Liver (tissue), 9 donors: ENCODE measurements around the gene PTCD3. TPM values are rescaled to one million over a fixed set of nuclear protein-coding genes. Genes with fewer than 3 reads are reported as not detected.

Experiments used
- DNase-seq: peaks from one replicate; pipeline ENCODE4 v3.0.0-alpha.2; 2017; ENCODE audit warnings: low spot score
- H3K27ac ChIP-seq, 2 donors: one replicate each; pipeline ENCODE4 v1.7.0; 2013; ENCODE audit warnings: inconsistent platforms in 2 of 2, low read length in 2 of 2, control low read depth in 1 of 2, low read depth in 1 of 2, mild to moderate bottlenecking in 1 of 2
- H3K27me3 ChIP-seq, 4 donors: one replicate each; pipeline versions ENCODE4 v1.6.1 to v1.7.0; 2013; ENCODE audit warnings: low read length in 3 of 4, inconsistent platforms in 1 of 4, mild to moderate bottlenecking in 1 of 4, moderate library complexity in 1 of 4; ENCODE audit not compliant: control insufficient read depth in 4 of 4, insufficient read depth in 4 of 4
- H3K36me3 ChIP-seq, 4 donors: one replicate each; pipeline versions ENCODE4 v1.6.1 to v1.7.0; 2013; ENCODE audit warnings: low read length in 3 of 4, mild to moderate bottlenecking in 3 of 4, low read depth in 1 of 4, moderate library complexity in 1 of 4; ENCODE audit not compliant: control insufficient read depth in 4 of 4, insufficient read depth in 3 of 4
- H3K4me1 ChIP-seq, 4 donors: one replicate each; pipeline versions ENCODE4 v1.6.1 to v1.7.0; 2013; ENCODE audit warnings: low read length in 3 of 4, mild to moderate bottlenecking in 3 of 4, moderate library complexity in 1 of 4; ENCODE audit not compliant: control insufficient read depth in 4 of 4, insufficient read depth in 4 of 4
- H3K4me3 ChIP-seq, 3 donors: one replicate each; pipeline versions ENCODE4 v1.6.1 to v1.7.0; 2013; ENCODE audit warnings: low read length in 3 of 3, control low read depth in 1 of 3, low read depth in 1 of 3, mild to moderate bottlenecking in 1 of 3
- H3K9ac ChIP-seq, 2 donors: one replicate each; pipeline ENCODE4 v1.7.0; 2013; ENCODE audit warnings: low read length in 2 of 2, mild to moderate bottlenecking in 2 of 2, moderate library complexity in 2 of 2, control low read depth in 1 of 2, low read depth in 1 of 2
- H3K9me3 ChIP-seq, 4 donors: one replicate each; pipeline versions ENCODE4 v1.6.1 to v1.7.0; 2013; ENCODE audit warnings: low read length in 3 of 4; ENCODE audit not compliant: control insufficient read depth in 4 of 4
- EGR1 ChIP-seq, 2 donors: IDR thresholded peaks; 2 replicates each; pipeline ENCODE4 v1.6.1; 2016 to 2018; ENCODE audit warnings: antibody characterized with exemption in 2 of 2, low read depth in 2 of 2
- FOXA1 ChIP-seq: IDR thresholded peaks from 2 replicates; pipeline ENCODE4 v1.6.1; 2016; ENCODE audit warnings: antibody characterized with exemption
- FOXA2 ChIP-seq: IDR thresholded peaks from 2 replicates; pipeline ENCODE4 v1.6.1; 2016; ENCODE audit warnings: antibody characterized with exemption
- GABPA ChIP-seq, 2 donors: IDR thresholded peaks in 1 of 2; conservative IDR thresholded peaks in 1 of 2; 2 replicates each; pipeline ENCODE4 v1.6.1; 2016; ENCODE audit warnings: antibody characterized with exemption in 2 of 2, mild to moderate bottlenecking in 1 of 2, moderate library complexity in 1 of 2
- HNF4A ChIP-seq, 2 donors: conservative IDR thresholded peaks; 2 replicates each; pipeline ENCODE4 v1.6.1; 2016; ENCODE audit warnings: antibody characterized with exemption in 2 of 2, mild to moderate bottlenecking in 2 of 2
- HNF4G ChIP-seq: IDR thresholded peaks from 2 replicates; pipeline ENCODE4 v1.6.1; 2016; ENCODE audit warnings: antibody characterized with exemption
- JUND ChIP-seq, 2 donors: IDR thresholded peaks; 2 replicates each; pipeline ENCODE4 v1.6.1; 2016; ENCODE audit warnings: antibody characterized with exemption in 2 of 2
- MAX ChIP-seq: IDR thresholded peaks from 2 replicates; pipeline ENCODE4 v1.6.1; 2016; ENCODE audit warnings: antibody characterized with exemption
- NR2F2 ChIP-seq: IDR thresholded peaks from 2 replicates; pipeline ENCODE4 v1.6.1; 2016; ENCODE audit warnings: antibody characterized with exemption
- RAD21 ChIP-seq, 2 donors: IDR thresholded peaks; 2 replicates each; pipeline ENCODE4 v1.6.1; 2016; ENCODE audit warnings: antibody characterized with exemption in 2 of 2, mild to moderate bottlenecking in 2 of 2
- REST ChIP-seq: IDR thresholded peaks from 2 replicates; pipeline ENCODE4 v1.6.1; 2016; ENCODE audit warnings: antibody characterized with exemption, mild to moderate bottlenecking
- RXRA ChIP-seq, 2 donors: IDR thresholded peaks; 2 replicates each; pipeline ENCODE4 v1.6.1; 2017 to 2018; ENCODE audit warnings: antibody characterized with exemption in 2 of 2, mild to moderate bottlenecking in 1 of 2
- SP1 ChIP-seq: IDR thresholded peaks from 2 replicates; pipeline ENCODE4 v1.6.1; 2018; ENCODE audit warnings: antibody characterized with exemption, mild to moderate bottlenecking
- TAF1 ChIP-seq: conservative IDR thresholded peaks from 2 replicates; pipeline ENCODE4 v1.6.1; 2016; ENCODE audit warnings: antibody characterized with exemption, mild to moderate bottlenecking
- YY1 ChIP-seq: IDR thresholded peaks from 2 replicates; pipeline ENCODE4 v1.6.1; 2016; ENCODE audit warnings: antibody characterized with exemption, mild to moderate bottlenecking
- ZBTB33 ChIP-seq: IDR thresholded peaks from 2 replicates; pipeline ENCODE4 v1.6.1; 2016; ENCODE audit warnings: antibody characterized with exemption
- WGBS: extraction: QIAGEN DNeasy Blood & Tissue Kit; methylation state at CpG from one replicate; pipeline ENCODE4 v1.1.7; 2013; 5-methylcytosine and 5-hydroxymethylcytosine counted together
- polyA plus RNA-seq, 2 donors: library from polyadenylated mRNA; stranded (reverse) in 1 of 2; unstranded in 1 of 2; fragments of 200-250 nt in 1 of 2; fragments of >200 nt in 1 of 2; fragmentation: Nextera tagmentation in 1 of 2; extraction: Ambion mirVana in 1 of 2; gene quantifications; one replicate each; pipeline versions ENCODE4 v1.2.1 to v1.2.3, GENCODE V29; 2013 to 2015
- total RNA-seq, 2 donors: library from RNA; depleted of rRNA; stranded (reverse); fragments of >200 nt; gene quantifications; one replicate each; pipeline ENCODE4 v1.2.3, GENCODE V29; 2014
- donor health status: healthy.
- donor health status: healthy.
- donor health status: healthy.
- donor health status: healthy.
- donor health status: healthy.

PTCD3 gene
- total and polyA plus RNA-seq, 4 donors, result 25.5 to 74.6 (median 45.2) TPM

GRCh38 chr2:86073225-86073624 is 32.8 kb upstream of the PTCD3 start:
- Histone ChIP-seq H3K4me3 (no peak overlapping the region), H3K27me3 (no peaks in the 10 kb centered on the region), H3K9ac (no peak overlapping the region), H3K27ac (no peak overlapping the region), H3K4me1 (peaks cover 12 to 28% (median 23%) of the 10 kb centered on the region in 4 donors), H3K36me3 (peaks cover 0 to 37% (median 26%) of the 10 kb centered on the region in 4 donors), H3K9me3 (no peaks in the 10 kb centered on the region)
- no peak for DNase-seq
- whole genome bisulfite sequencing, result 83% methylated on average over 1 of the region's 1 CpG
- no peak for TF ChIP-seq MAX
- no peak for TF ChIP-seq SP1
- TF ChIP-seq ZBTB33, result no peak
- no peak for TF ChIP-seq EGR1 (IDR thresholded peaks at IDR 0.05; ENCODE audit: low read depth in 2 of 2)
- no peak for TF ChIP-seq FOXA1
- TF ChIP-seq RXRA (IDR thresholded peaks at IDR 0.05), result no peak
- no peak for TF ChIP-seq HNF4A (conservative IDR thresholded peaks at IDR 0.05)
- TF ChIP-seq TAF1, result no peak
- TF ChIP-seq RAD21 (IDR thresholded peaks at IDR 0.05), result no peak
- no peak for TF ChIP-seq HNF4G
- no peak for TF ChIP-seq REST
- TF ChIP-seq GABPA (IDR thresholded peaks at IDR 0.05 in 1 of 2, conservative IDR thresholded peaks at IDR 0.05 in 1 of 2), result no peak

GRCh38 chr2:86074256-86074655 is 31.8 kb upstream of the PTCD3 start:
- DNase-seq, result no peak
- no peak overlapping the region for H3K4me3 ChIP-seq
- TF ChIP-seq SP1 (no peak), HNF4A (conservative IDR thresholded peaks at IDR 0.05) (no peak), FOXA1 (no peak), TAF1 (no peak), FOXA2 (no peak), NR2F2 (no peak), MAX (no peak), EGR1 (IDR thresholded peaks at IDR 0.05; ENCODE audit: low read depth in 2 of 2) (no peak), JUND (IDR thresholded peaks at IDR 0.05) (no peak), ZBTB33 (no peak), YY1 (no peak), RXRA (IDR thresholded peaks at IDR 0.05) (no peak), HNF4G (no peak), RAD21 (IDR thresholded peaks at IDR 0.05) (no peak), REST (no peak)
- no peak overlapping the region for H3K9ac ChIP-seq
- no peaks in the 10 kb centered on the region for H3K27me3 ChIP-seq
- no peaks in the 10 kb centered on the region for H3K9me3 ChIP-seq
- no peak overlapping the region for H3K27ac ChIP-seq
- H3K36me3 ChIP-seq, result peaks cover 0 to 28% (median 17%) of the 10 kb centered on the region in 4 donors
- peaks cover 12 to 35% (median 28%) of the 10 kb centered on the region in 4 donors for H3K4me1 ChIP-seq
- 95% methylated on average over 3 of the region's 3 CpGs for WGBS
